HPDE6-E6E7 (cell line): ENCODE measurements around the gene ALDH1A3.
A peak's percentile ranks its signal among the peaks of the same experiment; 100 is the strongest.
"Not testable (repeated sequence)": the region's sequence is repeated elsewhere in the genome, so short reads cannot be mapped to it uniquely, and the experiment has no call there.

ENCODE experiments used
- DNase-seq: peaks from one replicate; pipeline ENCODE4 v3.0.0; 2011; ENCODE audit warnings: missing footprints; ENCODE audit errors: extremely low spot score

Gene ALDH1A3

DNA sequence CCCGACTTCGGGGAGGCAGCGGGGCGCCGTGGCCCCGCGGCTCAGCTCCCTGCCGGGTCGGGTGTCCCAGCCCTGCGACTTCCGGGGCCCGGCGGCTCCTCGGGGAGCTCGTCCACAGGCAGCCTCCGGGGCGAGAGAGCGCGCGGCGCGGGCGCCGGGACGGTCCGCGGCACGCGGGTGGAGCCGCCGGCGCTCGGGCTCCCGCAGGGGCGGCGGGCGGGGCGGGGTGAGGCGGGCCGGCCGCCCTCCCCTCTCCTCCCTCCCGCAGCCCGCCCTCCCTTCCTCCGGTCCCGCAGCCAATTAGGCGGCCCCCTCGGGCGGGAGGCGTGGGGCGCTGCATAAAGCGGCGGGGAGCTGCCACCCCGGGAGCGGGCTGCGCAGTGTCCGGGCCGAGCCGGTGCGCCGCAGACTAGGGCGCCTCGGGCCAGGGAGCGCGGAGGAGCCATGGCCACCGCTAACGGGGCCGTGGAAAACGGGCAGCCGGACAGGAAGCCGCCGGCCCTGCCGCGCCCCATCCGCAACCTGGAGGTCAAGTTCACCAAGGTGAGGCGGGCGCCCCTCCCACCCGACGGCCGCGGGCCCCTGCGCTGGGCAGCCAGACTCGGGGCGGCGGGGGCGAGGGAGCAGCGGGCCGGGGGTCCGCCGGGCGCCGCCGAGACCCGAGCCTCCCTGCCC is at the start of gene ALDH1A3:
Gene ALDH1A3, plus strand, starts transcription at position 368 of the 675 bp plus-strand sequence. Its CDS starts 77 bp downstream, at position 445.
- DNase-seq, result peak; percentile 74

DNA sequence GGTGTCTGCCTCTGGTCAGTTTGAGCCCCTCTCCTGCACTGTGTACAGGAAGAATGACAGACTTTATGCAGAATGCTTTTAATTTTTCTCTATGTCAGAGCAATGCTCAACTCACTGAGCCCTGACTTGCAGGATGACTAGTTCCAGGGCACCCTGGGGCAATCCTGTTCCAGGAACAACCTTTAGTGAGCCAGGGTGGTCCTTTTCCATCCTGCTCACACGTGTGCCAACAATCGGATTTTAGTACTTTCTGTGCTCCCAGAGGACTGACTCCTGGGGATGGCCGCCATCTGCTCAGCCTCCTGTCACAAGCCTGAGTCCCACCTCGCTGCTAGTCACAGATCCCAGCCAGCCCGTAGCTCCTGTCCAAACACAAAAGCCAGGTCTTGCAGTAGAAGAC is 48.2 kb upstream of the ALDH1A3 start:
- no peak for DNase-seq

DNA sequence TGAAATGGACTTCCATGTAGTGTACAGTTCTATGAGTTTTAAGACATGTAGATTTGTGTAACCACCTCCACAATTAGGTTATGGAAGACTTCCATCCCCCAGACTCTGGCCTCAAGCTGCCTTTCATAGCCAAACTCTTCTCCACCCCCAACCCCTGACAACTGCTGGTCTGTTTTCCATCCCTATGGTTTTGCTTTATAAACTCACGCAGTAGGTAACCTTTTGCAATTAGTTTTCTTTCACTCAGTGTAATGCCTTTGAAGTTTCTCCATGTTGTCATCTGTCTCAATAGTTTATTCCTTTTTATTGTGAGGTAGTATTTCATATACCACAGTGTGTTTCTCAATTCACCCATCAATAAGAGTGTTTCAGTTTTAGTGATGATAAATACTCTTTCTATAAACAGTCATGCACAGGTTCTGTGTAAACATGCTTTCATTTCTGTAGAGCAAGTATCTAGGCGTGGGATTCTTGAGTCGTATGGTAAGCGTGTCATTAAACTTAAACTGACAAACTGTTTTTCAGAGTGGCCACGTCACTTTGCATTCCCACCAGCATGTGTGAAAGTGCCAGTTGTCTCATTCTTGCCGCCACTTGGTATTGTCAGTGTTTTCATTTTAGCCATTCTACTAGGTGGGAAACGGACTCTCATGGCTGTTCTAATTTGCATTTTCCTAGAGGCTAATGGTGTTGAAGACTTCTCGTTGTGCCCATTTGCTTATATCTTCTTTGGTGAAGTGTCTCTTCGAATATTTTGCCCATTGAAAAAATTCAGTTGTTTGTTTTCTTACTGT is 47.3 kb upstream of the ALDH1A3 start:
- no peak for DNase-seq

DNA sequence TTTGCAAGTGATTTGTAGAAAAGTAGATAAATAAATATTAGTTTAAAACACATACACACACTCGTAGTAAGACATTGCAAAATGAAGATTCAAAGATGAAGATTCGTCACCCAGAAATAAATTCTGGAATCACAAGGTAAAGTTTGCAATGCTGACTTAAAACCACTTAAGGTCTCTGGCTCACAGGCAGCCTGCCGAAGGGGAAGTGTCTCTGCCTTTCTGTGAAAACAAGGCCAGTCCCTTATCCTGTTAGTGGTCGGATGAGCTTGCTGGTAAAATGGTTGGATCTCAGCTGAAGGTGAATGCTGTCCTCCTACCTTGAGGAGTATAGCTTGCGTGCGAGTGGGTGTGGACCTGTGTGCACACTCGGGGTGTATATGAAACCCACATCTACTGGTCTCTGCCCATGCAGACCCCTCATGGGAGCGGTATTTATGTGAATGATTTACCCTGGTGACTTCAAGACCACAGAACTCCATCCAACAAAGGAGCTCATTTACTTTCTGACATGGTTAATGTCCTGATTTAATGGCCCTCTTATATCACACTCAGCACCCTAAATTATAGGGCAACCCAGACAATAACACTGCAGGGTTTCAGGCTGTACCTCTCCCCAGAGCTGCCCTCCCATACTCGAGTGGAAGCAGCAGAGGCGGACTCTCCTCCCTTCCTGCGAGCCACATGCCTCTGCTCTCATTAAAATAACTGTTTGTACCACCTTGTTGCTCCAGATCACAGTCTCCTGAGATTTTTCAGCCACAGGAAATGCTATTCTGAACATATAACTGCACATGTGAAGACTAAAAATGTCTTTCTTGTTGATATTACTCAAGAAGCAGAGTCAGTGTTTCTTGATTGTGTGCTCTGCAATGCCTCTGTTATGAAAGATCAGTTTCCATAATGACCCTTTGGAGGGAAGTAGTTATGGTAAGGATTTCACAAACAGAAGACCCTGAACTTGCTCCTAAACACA is 45.9 kb upstream of the ALDH1A3 start:
- DNase-seq, result no peak

DNA sequence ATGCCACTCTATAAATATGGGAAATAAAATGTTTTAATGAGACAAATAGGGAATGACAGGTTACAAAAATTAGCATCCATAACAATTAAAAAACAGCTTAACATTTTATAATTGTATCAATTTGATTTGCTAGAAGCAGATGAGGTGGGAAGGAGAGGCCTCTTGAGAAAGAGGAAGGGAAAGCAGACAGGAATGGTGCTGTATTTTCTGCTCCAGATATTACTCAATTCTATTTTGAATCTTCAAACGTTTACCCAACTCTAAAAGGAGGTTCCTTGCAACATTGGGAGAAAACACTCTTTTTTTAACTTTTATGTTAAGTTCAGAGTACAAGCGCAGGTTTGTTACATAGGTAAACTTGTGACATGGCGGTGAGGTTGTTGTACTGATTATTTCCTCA is 44.9 kb upstream of the ALDH1A3 start:
- DNase-seq, result no peak

DNA sequence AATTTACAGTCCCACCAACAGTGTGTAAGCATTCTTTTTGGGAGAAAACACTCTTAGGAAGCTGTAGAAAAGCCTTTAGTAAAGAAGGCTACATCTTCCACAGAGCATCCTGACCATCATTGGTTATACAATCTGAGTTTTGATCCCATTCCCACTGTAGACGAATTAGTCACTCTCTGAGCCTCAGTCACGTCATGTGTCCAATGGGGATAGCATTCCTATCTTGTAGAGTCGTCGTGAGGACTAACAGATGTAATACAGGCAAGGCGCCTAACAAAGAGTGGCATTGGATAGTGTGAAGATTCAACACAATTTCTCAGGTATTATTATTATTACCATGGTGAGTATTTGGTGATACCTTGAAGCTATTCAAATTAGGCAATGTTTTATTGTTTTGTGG is 44.0 kb upstream of the ALDH1A3 start:
- no peak for DNase-seq

DNA sequence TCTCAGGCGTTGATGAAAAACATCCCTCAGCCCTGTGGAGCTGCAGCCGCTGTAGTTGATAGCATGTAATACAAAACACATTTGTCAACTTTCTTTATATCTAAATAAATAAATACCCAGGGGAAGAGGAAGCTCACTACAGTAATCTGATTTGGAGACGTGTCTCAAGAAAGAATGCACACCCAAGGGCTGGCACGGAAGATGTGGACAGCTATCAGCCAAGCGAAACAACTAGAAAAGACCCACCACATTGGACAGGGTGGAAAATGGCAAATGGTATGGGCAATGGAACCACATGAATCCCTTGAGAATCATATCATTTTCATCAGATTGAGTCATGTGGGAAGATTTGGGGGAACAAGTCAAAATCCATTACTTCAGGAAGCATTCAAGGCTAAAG is 43.1 kb upstream of the ALDH1A3 start:
- DNase-seq, result no peak

DNA sequence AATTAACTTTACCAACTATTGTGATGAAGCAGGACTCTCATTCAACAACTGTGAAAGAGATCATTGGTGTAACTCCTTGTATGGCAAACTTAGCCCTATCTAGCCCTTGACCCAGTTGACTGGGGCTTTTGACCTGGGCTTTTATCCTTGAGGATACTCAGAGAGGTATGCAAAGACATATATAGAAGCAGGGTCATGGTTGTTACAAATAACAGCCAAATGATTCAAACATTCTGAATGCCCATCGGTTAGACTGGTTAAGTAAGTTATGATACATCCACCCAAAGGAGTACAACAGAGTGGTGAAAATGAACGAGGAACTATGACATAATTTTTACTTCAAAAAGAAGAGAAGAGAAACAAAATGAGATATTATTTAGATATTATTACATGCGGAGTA is 38.2 kb upstream of the ALDH1A3 start:
- DNase-seq, result no peak

DNA sequence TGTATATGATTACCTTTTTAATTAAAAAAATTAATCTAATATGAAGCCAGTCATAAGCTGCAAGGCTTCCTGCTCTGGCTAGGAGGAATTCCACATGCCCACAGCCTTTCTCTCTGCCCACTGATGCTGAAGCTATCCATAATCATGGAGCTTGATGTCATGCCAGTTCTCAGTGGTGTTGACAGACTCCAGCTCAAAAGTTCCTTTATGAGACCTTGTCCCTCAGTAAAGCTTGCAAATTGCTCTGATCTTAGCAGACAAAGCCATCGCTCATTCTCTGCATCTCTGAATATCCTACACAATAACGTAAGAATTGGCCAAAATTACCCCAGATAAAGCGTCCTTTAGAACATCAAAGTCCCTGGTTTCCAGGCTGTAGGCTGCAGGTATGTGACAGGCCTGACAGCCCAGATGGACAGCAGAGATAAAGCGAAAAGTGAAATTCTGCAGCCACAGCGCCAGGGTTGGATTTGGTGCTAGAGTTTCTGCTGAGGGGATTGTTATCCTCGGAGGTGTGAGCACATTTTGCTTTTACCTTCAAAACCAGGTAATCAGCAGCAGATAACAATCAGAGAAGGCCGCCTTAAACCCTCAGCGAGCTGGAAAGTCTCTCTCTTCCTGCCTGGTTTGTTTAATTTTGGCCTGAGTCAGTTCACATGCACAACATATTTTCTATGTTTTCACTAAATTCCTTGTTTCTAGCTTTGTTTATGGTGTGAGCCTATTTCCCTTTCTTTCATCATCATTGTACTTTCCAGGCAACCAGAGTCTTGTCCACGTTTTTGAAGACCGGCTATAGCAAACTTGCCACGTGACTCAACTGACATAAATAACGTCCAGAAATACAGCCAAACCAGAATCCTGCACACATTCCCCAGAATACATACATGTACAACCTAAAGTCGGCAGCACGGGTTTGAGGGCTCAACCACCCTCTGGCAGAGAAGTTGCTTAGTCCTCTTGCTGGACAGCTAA is 36.6 kb upstream of the ALDH1A3 start:
- DNase-seq, result no peak

DNA sequence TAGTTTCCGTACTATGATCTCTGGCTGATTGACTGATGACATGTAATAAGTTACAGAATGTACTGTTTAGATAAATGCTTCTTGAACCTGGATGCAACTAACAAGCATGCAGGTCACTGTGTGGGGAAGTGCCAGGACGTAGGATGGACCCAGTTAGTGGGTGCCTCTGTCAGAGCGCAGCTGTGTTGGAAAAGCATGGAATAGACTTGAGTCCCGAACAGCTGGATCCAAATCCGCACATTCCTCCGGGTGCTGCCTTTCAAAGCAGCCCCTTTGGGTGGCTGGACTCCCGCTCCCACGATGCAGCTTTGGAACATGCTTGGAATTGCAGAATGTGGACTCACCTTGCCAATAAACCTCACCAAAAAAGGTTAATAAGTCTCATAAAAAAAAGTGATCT is 35.5 kb upstream of the ALDH1A3 start:
- no peak for DNase-seq

DNA sequence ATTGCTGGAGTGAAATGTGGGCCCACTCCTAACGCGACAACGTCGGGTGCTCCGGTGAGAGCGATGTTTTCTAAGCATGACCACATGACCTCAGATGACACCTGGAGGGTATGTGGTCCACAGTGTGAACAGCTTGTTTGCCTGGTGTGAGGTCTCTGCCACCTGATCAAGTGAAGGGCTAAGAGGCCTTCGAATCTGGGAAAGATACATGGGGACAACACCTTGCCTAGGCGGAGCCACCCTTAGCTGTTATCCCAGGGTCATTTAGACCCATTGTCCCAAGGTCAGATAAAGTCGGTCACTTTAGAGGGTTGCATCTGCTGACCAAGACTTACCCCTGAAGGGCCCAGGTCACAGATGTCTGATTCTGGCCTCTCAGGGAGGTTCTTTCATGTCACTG is 34.9 kb upstream of the ALDH1A3 start:
- DNase-seq, result no peak

DNA sequence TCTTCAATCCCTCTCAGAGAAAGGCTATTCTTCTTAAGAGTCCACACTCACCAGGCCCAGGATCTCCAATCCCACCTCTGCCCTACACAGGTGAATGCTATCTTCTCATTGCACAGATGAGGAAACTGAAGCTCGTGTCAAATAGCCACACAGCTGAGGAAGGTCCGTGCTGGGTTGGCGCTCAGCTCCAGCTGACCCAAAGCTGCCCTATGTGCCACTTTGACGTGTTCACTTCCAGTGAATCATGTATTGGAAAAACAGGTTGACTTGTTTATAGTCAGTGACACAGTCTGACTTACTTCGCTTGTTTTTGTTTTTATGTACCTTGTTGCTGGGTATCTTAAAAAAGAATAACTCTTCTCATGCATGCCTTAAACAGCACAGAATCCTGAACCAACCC is 32.4 kb upstream of the ALDH1A3 start:
- no peak for DNase-seq

DNA sequence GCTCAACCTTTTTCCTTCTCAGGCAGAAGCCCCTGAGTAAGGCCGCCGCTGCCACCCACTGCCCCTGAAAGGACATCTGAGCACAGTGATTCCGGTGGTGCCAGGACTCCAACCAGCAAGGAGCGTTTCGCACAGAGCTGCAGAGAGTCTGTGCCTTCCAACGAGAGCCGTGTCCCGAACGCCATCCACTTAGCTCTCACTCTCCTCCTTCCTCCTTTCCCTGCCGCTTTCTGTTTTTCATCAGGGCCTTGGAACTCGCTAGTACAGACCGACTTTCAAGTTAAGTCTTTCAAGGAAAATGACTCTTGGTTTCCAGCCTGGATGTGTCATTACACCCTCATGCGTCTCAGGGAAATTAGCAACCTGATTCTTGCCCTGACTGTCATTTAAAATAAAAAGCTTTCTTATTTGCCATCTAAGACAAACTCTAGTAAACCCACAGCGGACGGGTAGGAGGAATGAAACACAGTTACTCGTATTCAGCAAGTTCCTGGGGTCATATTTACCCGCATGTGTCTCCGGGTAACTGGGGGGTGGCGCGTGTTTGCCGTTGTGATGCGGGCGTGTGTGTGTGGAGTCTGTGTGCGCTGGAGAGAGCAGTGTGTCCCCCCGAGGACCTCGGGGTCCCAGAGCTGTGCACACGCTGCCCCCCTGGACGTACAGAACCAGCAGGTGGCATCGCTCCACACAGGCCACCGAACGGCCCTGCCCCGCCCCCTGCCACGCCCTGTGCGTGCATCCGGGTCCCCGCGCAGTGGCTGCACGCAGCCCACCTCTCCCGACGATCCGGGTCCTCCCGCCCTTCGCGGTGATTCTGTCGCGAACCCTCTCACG is 30.4 kb upstream of the ALDH1A3 start:
- peak; percentile 57 for DNase-seq

DNA sequence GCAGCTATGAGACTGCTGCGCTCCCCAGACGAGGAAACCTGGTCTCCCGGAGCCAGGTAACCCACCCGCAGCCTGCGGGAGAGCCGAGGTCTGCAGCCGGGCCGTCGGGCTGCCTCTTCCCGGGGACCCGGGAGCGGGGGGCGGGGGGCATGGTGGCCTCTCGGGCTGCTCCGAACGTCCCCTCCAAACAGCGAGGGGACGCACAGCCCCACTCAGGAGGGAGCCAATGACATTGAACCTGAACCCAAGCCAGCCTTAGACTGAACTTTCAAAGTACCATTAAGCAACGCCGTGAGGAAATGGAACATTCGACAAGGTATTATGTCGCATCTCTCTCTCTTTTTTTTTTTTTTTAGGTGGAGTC is 29.8 kb upstream of the ALDH1A3 start:
- DNase-seq, result no peak

DNA sequence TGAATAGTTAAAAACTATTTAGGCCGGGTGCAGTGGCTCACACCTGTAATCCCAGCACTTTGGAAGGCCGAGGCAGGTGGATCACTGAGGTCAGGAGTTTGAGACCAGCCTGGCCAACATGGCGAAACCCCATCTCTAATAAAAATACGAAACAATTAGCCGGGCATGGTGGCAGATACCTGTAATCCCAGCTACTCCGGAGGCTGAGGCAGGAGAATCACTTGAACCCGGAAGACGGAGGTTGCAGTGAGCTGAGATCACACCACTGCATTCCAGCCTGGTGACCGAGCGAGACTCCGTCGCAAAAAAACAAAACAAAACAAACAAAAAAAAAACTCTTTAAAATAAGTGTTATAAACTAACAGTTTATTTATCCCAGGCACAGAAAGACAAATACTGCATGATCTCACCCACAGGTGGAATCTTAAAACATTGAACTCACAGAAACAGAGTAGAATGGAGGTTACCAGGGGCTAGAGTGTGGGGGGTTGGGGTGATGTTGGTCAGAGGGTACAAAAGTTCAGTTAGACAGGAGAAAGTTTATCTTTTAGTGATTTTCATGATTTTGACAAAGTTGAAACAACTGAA is 28.1 kb upstream of the ALDH1A3 start:
- not testable (repeated sequence) for DNase-seq

DNA sequence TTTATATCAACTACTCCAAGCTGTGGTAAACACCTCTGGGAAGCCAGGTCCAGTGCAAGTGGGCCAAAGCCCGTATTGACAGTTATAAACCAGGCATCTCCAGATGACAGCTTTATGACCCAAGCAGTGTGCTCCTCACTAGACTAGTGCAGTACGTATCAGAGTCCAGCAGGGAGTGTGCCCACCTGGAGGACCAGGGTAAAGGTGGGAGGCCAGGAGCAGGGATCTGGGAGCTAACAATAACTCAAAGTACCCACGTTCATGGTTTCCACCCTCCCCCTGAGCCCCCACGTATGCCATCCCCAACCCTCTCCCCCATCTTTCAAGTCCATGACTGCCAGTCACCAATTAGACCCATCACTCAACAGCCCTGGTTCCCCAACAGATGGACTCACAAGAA is 27.0 kb upstream of the ALDH1A3 start:
- DNase-seq, result no peak

DNA sequence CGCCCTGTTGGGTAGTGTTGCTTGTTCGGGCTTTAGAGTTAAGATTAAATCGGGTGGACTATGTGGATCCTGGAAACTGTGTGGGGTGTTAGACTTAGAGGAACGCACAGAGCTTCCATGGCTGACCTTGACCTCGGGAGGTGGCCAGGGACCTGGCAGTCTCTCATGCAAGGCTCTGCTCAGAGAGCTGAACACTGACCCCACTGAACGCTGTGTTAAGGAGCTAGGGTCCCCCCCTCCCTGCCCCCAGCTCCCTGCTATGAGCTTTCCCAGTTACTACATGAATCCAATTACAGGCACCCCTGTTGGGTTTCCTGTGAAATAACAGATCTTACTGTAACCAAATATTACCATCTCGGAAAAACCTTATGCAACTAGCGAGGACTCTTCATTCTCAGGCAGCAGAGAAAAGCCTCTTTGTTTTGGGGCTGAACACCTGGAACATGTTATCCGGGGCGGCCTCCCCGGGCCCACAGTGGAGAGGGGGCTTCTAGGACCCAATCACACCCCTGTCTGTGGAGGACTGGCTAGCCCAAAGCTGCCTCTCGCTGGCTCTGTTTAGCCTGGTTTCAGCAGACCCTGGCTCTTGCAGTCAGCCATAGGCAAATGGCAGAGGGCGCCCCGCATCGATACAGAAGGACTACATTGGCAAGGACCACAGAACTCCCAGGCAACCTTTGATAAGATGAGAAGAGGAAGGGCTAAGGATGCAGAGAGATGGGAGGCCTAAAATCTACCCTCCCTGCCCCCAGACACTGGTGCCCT is 25.8 kb upstream of the ALDH1A3 start:
- DNase-seq, result no peak

DNA sequence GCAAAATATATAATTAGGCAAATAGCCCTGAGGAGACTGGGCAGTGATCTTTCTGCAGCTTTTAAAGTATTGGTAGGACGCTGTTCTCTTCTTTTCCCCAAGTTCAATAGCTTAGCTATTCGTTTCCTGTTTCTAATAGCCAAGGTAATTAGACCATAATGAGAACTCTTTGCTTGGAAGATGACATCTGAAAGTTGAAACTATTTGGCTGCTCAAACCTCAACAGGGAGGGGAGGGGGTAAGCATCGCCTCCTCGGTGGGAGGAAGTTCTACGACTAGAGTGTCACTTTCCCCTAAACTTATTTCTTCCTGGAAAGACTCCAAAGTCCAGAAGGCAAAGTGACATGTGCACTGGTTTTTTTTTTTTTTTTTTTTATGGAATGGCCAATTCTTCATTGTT is 22.8 kb upstream of the ALDH1A3 start:
- no peak for DNase-seq

DNA sequence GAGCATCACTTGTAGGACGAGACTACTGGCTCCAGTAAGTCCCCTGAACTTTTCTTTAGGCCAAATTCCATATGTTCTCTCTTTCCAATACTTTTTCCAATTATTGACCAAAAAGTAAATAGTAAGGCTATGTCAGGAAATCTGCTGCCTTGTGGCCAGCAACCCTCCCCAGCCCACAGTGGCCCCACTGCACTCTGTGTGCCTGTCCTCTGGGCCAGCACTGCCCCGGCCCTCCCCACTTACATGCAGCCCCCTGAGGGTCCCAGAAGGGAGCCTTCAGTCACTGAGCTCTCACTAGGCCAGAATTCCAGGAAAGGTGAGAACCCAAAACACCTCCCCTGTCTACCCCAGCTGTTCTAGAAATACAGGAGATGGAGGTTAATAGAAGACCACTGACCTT is 21.3 kb upstream of the ALDH1A3 start:
- no peak for DNase-seq
